NCI-H2227 treated with DMSO at 0.1 percent for 48 hours (cell line): Measurements from ENCODE around the gene ITFG2.
"Not testable (repeated sequence)": the region's sequence is repeated elsewhere in the genome, so short reads cannot be mapped to it uniquely, and the experiment has no call there.

Source experiments
- DNase-seq: peaks from one replicate; lab custom pipeline; 2025; lab: John Stamatoyannopoulos, UW

The ITFG2 gene

DNA sequence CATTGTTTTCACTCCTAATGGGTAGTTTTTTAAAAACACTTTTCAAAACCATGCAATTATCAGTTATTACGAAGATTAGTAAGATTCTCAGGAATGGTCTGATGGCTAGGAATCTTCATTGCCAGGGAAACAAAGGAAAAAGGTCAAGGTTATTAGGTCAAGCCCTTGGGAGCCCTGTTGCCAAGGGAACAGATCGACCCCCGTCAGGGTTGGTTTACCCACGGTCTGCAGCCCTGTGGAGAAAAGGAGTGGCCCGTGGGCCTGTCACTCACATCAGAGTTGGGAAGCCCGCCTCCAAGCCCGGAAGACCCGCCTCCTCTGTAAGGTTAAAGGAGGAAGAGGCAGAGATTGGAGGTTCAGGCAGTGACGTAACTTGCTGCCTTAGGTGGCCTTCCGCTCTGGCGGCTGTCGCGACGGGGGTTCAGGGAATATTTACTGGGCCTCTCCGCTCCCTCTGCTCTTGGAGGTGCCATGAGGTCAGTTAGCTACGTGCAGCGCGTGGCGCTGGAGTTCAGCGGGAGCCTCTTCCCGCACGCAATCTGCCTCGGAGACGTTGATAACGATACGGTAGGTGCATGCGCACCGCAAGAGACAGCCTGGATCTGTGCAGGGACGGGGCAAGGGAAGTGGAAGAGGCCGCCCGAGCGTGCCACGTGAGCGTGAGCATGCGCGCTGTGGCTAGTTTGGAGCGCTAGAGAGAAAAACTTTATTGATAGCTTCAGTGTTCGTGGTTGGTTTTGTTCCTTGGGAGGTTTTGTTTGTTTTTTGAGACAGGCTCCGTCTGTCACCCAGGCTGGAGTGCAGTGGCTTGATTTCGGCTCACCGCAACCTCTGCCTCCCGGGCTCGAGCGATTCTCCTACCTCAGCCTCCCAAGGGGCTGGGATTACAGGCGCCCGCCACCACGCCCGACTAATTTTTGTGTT lies at the start of gene ITFG2:
ITFG2 (plus strand) TSS at position 379 of the 924 bp plus-strand sequence; CDS start at position 472, 93 bp downstream.
- DNase-seq = peak; percentile 94

DNA sequence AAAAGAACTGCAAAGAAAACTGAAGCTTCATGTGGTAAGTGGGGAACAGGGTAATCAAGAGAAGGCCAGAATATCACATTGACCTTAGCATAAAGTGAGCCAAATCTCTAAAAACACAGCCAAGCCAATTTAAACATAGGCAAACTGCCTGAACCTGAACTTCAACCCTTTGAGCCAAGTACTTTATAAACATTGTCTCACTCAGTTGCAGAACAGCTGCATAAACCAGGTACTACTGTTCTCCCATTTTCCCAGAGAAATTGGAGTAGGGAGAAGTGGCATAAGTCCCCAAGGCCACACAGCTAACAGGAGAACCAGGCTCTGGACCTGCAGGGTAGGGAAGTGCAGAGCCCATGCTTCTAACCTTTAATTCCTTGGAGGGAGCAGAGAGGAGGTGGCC lies 48.1 kb upstream of the ITFG2 start:
- no peak for DNase-seq

DNA sequence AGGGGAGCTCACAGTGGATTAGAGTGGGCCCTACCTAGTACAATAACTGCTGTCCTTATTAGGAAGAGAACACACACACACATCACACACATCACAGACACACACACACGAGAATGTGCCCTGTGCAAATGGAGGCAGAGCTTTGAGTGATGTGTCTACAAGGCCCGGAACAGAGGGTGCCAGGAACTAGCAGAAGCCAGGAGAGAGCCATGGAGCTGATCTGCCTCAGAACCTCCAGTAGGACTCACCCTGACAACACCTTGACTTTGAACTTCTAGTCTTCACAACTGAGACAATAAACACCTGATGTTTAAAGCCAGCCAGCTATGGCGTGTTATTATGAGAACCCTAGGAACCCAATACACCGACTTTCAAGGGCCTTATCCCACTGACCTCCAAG lies 47.4 kb upstream of the ITFG2 start:
- no peak for DNase-seq

DNA sequence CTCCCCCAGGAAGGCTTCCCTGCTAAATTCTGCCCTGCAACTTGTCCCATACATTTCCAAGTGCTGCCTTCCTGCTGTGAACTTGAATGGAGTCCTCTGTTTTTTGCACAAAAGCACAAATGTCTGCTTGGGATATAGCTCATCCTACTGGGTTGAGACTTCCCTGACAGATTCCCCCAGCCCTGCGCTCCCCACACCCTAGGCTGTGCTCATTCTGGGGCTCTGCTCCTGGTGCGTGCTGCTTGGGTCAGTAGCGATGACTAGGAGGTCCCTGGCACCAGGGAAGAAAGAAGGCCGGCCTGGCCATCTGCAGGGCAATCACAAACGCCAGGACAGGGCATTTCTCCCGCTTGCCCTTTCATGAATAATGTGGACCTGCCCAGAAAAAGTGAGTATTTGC lies 46.9 kb upstream of the ITFG2 start:
- no peak for DNase-seq

DNA sequence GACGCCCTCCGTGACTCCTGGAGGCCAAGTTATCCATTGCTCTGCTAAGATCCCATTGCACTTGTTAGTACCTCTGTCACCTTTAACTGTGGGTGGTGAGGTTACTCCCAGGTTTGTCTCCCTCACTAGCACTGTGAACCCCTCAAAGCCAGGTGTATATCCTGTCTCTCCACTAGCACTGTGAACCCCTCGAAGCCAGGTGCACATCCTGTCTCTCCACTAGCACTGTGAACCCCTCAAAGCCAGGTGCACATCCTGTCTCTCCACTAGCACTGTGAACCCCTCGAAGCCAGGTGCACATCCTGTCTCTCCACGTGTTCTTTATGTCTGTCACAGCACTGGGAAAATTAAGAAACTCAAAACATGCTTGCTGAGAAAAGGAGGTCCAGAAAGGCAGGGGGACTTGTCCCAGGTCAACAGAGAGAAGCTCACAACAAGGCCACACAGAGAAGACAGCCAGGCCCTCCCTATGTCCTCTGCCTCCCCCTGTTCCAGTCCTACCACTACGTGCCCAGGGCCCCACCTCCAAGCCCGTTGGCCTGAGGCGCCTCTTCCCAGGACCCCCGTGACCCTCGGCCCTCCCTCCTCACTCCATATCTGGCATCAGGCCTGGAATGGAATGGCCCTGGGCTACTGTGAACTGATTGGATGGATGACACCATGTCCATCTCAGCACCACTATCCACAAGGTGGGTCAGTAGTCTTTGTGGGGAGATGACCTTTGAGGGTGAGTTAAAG lies 44.1 kb upstream of the ITFG2 start:
- DNase-seq = no peak

DNA sequence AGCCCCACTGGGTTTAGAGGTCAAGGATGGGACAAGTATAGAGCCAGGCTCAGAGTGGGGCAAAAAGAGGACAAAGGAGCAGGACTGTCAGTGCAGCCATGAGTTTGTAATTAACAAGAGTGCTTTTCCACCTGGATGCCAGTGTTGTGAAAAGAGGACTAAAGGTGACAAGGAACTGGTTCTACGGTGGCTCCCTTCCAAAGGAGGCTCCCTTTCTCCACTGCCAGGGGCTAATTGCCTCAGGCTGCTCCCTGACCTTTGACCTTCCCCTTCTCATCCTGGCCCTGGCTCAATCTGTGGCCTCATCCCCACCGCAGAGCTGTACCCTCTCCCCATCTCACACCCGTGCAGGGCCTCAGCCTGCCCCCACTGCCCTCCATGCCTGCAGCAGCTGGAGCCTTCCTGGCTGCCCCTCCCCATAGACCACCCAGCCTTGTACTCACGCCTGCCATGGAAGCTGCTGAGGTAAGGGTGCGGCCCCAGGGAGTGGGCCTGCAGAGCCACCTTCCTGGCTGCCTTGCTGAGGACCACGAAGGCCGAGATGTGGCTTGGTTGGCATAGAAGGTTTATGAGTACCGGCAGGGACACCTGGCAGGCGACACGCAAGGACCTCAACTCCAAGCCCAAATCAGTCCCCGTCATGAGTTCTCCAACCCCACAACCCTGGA lies 42.5 kb upstream of the ITFG2 start:
- no peak for DNase-seq

DNA sequence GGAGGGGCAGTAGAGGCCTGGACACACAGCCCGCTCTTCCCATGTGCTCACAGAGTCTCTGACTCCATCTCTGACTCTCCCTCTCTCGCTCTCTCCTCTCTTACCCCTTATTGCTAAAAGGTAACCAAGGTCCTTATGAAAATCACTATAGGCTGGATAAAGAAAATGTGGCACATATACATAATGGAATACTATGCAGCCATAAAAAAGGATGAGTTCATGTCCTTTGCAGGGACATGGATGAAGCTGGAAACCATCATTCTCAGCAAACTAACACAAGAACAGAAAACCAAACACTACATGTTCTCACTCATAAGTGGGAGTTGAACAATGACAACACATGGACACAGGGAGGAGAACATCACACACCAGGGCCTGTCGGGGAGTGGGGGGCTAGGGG lies 41.9 kb upstream of the ITFG2 start:
- DNase-seq = not testable (repeated sequence)

DNA sequence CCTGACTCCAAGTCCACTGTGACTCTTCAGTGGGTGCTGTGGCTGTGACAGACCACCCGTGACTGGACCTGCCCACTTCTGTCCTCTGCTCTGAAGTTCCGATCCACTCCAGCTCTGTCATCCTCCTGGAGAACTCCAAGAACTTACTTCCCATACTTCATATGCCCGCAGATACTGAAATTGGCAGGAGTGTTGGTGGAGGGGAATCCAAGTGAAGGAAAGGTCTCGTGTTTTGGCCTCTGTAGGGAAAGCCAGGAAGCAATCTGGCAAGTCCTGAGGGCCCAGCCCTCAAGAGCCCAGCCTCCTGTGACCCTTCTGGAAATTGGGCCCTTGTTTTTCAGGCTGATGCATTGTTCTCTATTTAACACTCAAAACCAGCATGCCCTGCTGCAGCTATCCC lies 40.1 kb upstream of the ITFG2 start:
- no peak for DNase-seq

DNA sequence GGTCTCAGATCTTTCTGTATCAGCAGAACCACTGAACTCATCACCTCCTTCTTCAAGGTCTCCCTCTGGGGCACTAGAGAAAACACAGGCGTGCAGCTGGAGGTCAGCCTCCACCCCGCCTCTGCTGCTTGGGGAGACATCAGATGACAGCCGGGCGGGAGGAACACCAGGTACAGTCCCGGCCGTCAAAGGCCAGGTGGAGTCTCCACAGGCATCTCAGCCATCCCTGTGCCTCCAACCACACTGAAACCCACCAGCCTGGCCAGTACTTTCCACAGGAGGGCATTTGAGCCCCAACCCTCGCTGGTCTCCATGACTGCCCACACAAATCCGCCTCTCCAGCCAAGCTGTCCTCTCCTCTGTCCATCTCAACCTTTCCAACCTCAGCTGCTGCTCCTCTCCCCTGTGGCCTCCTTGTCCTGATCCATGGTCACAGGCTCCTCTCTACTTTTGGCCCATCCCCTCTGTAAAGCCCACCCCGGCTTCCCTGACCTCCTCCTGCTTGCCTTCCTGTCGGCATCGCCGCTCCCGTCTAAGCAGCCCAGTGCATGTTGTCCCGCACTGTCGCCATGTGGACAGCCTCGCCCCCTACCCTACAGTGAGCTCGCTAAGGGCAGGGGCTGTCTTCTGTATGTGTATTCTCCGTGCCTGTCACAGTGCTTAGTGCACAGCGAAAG lies 39.1 kb upstream of the ITFG2 start:
- DNase-seq = no peak

DNA sequence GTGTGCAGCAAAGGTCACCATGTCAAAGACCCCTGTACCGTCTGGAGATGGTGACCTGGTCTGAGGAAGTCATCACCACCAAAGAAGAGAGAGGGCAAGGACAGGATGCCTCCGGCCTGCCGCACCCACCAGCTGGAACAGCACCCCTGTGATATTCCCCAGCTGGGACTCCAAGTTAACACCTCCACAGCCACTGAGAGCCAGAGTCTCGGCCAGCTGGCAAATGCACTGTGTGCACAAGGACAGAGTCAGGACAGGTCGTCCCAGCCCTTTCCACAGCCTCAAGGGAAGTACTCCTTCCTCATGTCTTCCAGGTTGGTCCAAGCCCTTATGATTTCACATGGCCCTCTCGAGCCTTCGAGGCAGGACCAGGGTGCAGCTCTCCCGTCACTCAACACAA lies 37.0 kb upstream of the ITFG2 start:
- DNase-seq = no peak

DNA sequence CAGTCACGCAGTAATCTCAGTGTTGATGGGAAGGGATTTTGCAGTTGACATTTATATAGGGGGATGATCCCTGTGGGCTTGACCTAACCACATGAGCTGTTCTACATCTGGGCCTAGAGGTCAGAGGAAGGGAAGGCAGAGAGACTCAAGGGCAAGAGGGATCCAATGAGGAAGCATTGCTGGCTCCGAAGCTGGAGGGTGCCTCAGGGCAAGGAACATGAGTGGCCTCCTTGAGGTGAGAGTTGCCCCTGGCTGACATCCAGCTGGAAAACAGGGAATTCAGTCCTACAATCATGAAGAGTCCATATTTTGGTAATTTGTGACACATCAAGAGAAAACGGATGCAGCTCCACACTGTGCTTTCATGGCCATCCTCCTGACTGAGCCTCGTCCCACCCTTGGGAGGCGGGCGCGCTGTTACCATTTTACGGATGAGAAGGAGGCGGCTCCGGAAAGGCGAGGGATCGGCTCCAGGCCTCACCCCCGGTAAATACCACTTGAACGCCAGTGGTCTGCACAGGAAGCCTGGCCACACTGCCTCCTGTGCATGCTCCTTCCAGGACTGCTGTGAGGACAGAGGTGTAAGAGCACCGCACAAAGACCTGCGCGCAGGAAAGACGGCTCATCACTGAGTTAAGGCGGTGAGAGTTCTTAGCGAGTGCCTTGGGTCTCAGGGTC lies 36.2 kb upstream of the ITFG2 start:
- DNase-seq = no peak

DNA sequence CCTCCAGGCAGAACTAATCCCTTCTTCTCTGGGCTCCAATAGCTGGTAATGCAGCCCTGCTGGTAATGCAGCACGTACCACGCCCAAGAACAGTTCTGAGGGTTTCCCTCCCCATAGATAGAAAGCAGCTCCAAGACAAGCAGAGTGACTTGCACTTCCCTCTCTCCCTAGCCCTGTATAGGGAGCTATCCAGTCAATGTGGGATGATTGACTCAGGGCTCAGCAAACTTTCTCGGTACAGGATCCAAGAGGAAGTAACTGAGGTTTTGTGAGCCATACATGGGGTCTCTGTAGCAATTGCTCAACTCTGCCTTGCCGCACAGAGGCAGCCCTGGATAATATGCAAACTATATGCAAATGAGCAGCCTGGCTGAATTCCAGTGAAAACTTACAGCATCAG lies 33.2 kb upstream of the ITFG2 start:
- no peak for DNase-seq

DNA sequence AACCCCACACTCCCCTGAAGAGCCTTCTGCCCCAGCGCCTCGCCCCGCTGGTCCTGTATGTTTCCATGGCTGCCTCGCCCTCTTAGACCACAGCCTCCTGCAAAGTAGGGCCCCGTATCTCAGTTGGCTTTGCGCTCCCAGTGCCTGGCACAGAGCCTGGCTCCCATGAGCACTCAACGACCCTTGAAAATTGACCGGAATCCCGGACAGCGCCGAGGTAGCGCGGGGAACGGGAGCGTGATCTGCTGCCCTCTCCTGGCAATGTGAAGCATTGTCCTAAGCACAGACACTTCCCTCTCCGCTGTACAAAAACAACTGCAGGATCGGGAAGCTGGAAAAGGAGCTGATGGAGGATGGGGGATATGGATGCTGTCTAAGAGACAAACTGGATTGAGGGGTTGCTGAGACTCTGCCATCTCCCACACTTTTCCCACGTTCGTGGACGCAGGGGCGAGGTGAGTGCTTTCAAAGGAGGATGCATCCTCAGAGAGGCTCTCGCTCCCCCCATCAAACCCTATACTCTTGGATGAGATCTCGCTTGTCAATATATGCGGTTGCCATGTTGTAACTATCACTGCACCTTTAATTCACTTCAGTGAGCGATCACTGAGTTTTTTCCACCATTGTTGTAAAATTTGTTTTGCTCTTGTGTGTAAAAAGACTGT lies 28.4 kb upstream of the ITFG2 start:
- peak; percentile 48 for DNase-seq

DNA sequence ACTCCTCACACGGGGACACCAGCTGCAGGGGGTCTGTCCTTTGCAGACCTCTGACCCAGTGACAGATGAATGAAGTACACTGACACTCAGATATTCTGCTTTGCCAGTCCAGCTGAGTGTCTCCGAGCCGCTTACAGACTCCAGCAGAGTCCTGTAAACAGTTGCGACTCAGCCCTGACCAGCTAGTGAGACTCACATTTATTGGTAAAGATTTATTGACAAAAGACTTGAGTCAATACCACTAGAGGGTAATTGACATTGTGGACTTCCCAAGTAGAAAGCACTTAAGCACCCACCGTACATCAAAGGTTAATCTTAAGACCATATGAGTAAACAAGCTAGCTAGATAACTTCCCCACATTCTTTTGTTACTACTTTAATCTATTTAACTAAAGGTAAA lies 27.5 kb upstream of the ITFG2 start:
- no peak for DNase-seq

DNA sequence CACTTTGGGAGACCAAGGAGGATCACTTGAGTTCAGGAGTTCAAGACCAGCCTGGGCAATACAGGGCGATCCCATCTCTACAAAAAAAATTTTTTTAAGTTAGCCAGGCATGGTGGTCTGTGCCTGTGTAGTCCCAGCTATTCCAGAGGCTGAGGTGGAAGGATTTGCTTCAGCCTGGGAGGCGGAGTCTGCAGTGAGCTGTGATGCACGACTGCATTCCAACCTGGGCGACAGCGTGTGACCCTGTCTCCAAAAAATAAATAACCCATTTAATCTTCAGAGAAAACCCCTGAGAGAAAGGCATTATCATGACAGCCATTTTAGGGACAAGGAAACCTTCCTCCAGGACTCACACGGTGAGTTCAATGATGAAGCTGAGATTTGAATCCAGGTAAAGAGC lies 21.4 kb upstream of the ITFG2 start:
- DNase-seq = no peak

DNA sequence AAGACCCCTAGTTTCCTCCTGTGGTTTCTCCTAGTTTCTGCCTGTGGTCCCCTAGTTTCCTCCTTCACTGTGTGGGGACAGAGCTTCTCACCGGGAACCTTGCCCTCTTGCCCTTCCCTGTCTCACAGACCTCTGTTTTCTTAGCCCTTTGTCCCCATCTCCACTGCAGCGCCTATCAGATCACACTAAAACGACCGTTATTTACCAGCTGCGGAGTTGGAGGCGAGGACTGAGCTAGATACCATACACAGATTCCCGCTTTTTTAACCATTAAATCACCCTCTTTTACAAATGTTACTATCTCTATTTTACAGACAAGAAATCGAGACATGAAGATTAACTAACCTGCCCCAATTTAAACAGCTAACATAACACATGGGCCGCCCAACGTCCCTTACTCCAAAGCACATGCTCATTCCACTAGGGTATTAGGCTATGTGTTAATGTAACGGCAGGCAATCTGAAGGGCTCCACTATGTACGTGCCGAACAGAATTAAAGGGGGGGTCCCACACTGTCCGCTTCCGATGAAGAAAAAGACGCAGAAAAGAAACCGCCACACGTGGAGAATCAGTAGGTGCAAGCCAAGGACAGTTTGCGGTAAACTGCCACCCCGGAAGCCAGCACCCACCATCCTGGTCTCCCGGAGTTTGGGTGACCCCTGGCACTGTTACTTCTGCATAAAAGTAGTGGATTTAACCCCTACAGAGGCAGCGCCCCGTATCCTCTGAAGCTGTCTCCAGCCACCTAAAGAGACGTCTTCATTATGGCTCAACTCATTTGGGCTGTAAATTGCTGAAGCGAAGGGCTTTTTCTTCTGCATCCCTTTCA lies 19.6 kb upstream of the ITFG2 start:
- no peak for DNase-seq

DNA sequence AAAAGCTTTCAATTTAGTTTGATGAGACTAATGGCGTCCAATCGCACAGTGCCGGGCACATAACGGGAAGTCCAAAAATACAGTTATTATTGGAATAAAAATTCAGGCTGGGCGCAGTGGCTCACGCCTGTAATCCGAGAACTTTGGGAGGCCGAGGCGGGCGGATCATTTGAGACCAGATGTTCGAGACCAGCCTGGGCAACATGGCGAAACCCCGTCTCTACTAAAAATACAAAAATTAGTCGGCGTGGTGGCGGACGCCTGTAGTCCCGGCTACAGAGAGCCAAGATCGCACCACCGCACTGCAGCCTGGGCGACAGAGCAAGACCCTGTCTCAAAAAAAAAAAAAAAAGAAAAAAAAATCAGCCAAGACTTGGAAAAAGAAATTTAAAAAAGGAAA lies 18.9 kb upstream of the ITFG2 start:
- DNase-seq = no peak

DNA sequence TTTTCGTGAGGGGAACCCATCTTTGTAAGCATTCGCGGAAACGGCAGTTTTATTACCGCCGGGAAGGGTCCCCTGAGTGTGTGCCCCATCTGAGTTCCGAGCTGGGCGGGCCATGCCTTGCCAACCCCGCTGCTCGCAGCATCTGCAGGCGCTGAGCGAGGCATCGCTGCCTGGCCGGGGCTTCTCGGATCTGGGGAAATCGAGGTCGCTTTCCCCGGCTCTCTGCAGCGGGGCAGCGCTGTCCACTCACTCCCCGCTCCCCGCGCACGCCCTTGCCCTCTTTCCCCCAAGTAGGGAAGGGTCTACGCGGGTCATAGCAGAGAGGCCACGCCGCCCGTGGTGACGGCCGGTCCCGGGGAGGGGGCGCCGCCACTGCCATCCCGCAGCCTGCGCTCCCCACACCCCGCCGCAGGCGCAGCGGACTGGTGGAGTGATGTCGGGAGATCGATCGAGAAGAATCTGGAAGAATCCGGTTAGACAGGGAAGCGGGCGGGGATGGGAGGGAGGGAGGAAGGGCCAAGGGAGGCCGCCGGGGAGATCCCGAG lies 18.2 kb upstream of the ITFG2 start:
- no peak for DNase-seq

DNA sequence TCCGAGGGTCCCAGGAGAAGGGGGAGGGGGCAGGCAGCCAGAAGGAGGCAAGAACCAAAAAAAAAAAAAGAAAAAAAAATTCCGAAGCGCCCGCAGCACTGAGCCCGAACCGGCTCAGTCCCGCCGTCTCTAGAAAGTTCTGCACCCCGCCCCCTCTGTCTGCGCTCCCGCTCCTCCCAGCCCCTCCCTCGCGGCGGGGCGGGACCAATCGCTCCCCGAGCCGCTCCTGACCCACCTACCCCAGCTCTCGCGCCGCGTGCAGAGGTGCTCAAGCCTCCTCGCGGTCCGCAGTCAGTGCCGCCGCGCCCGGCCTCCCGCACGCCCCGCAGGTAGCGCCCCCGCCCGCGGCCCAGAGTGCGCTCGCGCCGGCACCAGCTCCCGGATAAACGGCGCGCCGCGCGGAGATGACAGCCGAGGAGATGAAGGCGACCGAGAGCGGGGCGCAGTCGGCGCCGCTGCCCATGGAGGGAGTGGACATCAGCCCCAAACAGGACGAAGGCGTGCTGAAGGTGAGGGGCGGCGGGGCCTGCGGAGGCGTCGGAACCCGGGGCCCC lies 17.7 kb upstream of the ITFG2 start, which contains the start of gene FKBP4:
FKBP4 (plus strand) TSS at position 235 of the 554 bp plus-strand sequence; CDS start at position 405, 170 bp downstream.
- peak; percentile 54 for DNase-seq
